GM21367 (cell line): Measurements from ENCODE around the gene VIPR2.
"Not testable (repeated sequence)": the region's sequence is repeated elsewhere in the genome, so short reads cannot be mapped to it uniquely, and the experiment has no call there.

Experiments used
- ATAC-seq: cut with Tn5 transposase; IDR thresholded peaks from one replicate; pipeline ENCODE4 v1.9.1; 2021; ENCODE audit not compliant: unreplicated experiment

VIPR2 gene

GRCh38 chr7:159013825-159014289, 130.8 kb downstream of the VIPR2 start:
- ATAC-seq = no peak

DNA sequence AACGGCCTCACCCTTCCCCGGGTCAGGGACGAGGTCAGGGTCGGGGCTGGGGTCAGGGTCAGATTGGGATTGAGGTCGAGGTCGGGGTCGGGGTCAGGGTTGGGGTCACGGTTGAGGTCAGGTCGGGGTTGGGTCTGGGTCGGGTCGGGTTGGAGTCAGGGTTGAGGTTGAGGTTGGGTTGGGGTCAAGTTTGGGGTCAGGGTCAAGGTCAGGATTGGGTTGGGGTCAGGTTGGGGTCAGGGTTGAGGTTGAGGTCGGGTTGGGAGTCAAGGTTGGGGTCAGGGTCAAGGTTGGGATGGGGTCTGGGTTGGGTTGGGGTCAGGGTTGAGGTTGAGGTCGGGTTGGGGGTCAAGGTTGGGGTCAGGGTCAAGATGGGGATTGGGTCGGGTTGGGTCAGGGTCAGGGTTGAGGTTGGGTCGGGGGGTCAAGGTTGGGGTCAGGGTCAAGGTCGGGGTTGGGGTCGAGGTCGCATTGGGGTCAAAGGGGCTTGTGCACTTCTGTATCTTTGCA, 131.4 kb downstream of the VIPR2 start:
- no peak for ATAC-seq

GRCh38 chr7:159012353-159013069, 132.2 kb downstream of the VIPR2 start:
- no peak for ATAC-seq

DNA sequence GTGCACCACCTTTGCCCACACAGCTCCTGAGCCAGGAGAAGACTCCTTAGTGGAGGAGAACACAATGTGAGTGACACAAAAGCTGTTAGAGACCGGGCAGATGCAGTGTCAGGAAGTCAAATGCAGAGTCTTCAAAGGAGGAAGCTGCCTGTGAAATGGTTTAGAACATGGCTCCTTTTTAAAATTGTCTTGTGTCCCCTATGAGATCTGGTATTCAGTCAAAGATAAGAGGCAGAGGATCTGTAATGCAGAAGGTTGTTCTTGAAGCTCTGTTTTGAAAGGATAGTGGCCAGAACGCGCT, 133.0 kb downstream of the VIPR2 start:
- no peak for ATAC-seq

DNA sequence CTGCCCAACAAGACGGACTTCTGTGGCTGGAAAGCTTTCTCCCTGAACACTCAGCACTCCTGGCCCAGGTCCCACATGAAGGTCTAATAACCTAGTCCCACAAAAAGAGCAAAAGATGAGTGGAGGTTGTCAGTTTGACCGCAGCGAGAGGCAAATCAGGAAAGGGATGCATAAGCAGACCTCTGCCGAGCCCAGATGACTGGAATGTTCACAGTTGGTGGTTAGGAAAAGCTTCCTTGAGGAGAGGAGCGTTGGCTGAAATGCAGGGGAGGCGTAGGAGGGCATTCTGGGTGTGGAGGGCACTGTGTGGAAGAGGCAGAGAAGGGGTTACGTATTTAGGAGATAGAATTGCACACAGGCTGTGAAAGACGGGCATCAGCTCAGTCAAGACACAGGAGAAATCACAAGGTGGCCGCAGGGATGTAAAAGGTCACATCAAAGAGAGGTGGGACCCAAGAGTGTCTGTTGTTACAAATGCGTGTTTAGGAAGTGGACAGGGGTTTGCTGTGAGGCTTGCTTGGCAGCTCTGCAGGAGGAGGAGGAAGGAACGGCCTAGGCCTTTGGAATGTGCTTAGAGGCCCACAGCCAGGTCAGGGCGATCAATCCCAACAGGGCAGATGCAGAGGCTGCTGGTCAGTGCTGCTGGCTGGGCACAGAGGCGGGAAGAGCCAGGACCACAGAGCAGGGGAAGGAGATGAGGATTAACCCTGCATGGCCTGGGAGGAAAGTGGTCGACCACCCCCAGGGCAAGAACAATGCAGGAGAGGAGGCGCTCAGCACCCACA, 133.5 kb downstream of the VIPR2 start:
- ATAC-seq = no peak

DNA sequence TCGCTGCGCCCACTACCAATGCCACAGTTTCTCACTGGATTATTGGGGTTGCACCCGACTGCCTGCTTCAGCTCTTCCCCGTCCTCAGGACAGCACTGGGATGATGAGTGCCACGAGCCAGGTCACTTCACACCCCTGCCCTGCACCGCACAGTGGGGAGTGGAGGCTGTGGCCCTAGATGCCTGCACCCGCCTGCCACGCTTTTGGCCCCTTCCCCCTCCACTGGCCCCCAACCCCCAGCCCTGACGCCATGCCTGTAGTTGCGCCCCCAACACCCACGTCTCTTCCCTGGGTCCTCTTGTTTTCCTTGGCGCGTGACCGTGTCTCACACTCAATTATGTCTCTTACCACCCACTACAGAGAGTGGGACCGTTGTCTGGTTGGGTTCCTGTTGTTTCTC, 134.3 kb downstream of the VIPR2 start:
- no peak for ATAC-seq

DNA sequence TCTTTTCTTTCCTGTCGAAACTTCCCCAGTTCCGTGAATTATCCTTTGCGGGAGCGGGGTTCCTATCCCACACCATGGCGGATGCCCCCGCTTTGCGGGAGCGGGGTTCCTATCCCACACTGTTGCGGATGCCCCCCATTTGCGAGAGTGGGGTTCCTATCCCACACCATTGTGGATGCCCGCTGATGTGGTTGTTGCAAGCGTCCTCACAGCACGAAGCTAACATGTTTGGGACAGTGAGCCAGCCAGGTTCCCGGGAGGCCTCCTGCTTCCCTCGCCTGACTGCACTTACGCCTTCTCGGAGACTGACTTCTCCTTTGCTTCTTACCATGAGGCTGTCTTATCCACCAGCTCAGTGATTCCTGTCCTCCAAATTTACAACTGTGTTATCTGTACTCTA, 134.7 kb downstream of the VIPR2 start:
- no peak for ATAC-seq

DNA sequence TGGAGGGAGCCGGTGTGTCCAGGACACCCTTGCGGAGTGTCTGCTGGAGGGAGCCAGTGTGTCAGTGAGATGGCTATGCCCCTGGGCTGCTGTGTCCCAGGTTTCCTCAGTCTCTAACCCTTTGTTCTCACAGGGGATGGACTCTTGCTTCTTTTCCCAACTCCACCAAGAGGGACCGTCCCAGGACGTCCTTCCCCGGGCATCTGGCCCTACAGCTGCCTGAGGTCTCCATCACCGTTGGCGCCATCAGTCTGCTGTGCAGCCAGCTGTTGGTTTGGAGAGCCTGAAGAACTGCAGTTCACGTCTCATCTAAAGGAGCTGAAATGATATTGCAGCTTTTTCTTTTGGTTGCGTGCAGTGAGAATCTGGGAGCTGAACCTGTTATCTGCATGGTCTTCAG, 136.2 kb downstream of the VIPR2 start:
- ATAC-seq = no peak

GRCh38 chr7:159007996-159008389, 136.7 kb downstream of the VIPR2 start:
- no peak for ATAC-seq

- ATAC-seq = no peak
Measured at GRCh38 chr7:159007364-159007995, 137.2 kb downstream of the VIPR2 start.

DNA sequence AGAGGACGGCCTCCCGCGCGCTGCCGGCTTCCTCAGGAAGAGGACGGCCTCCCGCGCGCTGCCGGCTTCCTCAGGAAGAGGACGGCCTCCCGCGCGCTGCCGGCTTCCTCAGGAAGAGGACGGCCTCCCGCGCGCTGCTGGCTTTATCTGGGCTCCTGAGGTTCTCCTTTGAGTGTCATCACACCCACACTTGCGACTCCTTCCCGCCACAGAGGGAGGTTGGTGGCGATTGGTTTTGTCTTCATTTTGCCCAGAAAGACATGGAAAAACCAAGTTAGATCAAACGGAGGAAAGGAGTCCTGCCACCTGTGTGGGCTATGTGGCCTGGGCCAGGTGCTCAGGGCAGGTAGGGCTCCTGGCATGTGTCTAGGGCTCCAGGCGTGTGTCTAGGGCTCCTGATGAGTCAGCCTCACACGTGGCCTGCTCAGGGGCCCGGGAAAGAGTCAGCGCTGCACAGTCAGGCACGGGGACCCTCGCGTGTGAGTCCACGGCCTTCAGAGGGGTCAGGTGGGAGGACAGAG, 138.0 kb downstream of the VIPR2 start:
- ATAC-seq = no peak

DNA sequence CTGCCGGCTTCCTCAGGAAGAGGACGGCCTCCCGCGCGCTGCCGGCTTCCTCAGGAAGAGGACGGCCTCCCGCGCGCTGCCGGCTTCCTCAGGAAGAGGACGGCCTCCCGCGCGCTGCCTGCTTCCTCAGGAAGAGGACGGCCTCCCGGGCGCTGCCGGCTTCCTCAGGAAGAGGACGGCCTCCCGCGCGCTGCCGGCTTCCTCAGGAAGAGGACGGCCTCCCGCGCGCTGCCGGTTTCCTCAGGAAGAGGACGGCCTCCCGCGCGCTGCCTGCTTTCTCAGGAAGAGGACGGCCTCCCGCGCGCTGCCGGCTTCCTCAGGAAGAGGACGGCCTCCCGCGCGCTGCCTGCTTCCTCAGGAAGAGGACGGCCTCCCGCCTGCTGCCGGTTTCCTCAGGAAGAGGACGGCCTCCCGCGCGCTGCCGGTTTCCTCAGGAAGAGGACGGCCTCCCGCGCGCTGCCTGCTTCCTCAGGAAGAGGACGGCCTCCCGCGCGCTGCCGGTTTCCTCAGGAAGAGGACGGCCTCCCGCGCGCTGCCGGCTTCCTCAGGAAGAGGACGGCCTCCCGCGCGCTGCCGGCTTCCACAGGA, 138.6 kb downstream of the VIPR2 start:
- not testable (repeated sequence) for ATAC-seq

GRCh38 chr7:159005618-159006017, 139.0 kb downstream of the VIPR2 start:
- no peak for ATAC-seq

GRCh38 chr7:159004411-159004810, 140.3 kb downstream of the VIPR2 start:
- ATAC-seq = no peak

DNA sequence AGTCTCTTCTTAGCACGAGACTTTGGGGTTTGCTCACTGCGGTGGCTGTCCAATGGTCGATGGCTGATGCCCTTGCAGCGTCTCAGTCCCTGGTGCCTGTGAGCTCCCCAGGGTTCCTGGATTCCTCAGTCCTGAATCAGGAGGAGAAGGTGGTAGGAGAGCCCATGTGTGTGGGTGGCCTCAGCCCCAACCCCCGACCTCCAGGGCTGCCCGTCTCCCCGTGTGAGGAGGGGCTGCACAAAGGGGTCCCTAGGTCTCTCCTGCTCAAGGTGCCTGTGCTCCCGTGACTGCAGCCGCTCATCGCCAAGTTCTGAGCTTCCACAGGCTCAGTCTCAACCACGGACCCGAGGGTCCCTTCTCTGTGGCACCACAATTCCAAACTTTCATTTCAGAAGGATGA, 142.9 kb downstream of the VIPR2 start:
- ATAC-seq = no peak

GRCh38 chr7:159000859-159001435, 143.7 kb downstream of the VIPR2 start:
- no peak for ATAC-seq

GRCh38 chr7:159000070-159000469, 144.6 kb downstream of the VIPR2 start:
- no peak for ATAC-seq

DNA sequence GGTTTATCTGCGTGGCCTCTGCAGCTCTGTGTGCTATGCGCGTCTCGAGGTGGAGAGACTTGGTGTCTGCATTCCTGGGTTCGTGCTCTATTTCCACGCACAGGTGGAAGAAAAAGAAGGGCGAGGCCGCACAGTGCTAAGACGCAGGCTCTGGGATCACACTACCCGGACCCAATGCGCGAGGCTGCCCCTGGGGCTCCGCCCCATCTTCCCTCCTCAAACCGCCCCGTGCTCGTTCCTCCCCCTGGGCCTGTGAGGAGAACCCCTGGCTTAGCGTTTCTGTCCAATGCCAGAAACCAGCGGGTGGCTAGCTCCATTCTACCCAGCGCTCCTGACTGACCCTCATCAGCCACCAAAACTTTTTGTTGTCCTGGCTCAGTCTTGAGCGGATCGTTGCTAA, 145.2 kb downstream of the VIPR2 start:
- ATAC-seq = no peak

DNA sequence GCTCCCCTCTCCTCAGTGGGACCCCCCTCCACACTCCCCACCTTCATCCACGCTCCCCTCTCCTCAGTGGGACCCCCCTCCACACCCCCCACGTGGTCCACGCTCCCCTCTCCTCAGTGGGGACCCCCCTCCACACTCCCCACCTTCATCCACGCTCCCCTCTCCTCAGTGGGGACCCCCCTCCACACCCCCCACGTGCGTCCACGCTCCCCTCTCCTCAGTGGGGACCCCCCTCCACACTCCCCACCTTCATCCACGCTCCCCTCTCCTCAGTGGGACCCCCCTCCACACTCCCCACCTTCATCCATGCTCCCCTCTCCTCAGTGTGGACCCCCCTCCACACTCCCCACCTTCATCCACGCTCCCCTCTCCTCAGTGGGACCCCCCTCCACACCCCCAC, 146.4 kb downstream of the VIPR2 start:
- ATAC-seq = not testable (repeated sequence)

DNA sequence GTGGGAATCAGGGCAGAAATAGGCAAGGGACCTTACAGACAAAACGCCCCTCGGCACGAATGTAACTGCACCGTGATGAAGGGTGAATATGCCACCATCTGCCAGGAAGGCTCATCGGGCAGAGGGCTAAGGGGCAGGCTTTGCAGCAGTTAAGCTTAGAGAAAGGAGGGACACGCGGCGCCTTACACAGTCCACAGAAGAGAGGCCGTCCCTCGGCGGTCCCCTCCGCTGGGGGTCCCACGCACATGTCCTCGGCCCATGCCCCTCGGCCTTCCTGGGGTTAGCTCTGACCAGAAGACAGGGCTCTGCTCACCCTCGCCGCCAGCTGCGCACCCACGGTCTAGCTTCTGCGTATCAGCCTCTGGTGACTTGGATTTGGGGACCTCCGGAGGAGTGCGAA, 147.2 kb downstream of the VIPR2 start:
- no peak for ATAC-seq

GRCh38 chr7:158997110-158997453, 147.6 kb downstream of the VIPR2 start:
- no peak for ATAC-seq
